Coronary artery (tissue), 2 donors: ENCODE results near the gene LHPP.
A peak's percentile ranks its signal among the peaks of the same experiment; 100 is the strongest.

Experiments used
- DNase-seq: peaks from one replicate; pipeline ENCODE4 v3.0.0-alpha.2; 2017; ENCODE audit warnings: low spot score
- H3K27ac ChIP-seq, 2 donors: fragments of 200-600 bp; sonication (generic); one replicate each; pipeline ENCODE4 v1.5.1; 2016 to 2019
- H3K4me3 ChIP-seq: fragments of 200-600 bp; sonication (generic); 2 replicates; pipeline ENCODE4 v1.5.1; 2016; ENCODE audit warnings: mild to moderate bottlenecking, moderate library complexity
- TF ChIP-seq, protein P1 (sequence below): fragments of 200-600 bp; sonication (generic); IDR thresholded peaks from one replicate; pipeline ENCODE4 v1.5.1; 2019; ENCODE audit warnings: antibody characterized with exemption

LHPP gene

DNA sequence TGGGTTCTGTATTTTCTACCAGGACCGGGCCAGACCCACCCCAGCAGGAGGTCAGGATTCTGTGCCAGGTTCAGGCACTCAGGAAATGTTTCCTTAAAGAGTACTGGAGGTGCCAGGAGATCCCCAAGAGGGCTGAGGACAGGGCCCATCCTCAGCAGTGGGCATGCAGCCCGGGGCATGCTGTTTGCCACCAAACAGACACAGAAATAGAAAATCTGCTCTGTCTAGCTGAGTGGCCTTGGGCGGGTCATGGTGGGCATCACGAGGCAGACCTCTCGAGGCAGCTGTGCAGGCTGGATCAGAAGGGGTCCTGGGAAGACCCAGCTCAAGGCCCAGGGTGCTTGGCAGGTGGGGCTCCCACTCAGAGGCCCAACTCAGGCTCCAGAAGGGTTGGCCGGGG, 177.6 kb downstream of the LHPP start:
- H3K27ac ChIP-seq, result no peak overlapping the region
- TF ChIP-seq, protein P1, sequence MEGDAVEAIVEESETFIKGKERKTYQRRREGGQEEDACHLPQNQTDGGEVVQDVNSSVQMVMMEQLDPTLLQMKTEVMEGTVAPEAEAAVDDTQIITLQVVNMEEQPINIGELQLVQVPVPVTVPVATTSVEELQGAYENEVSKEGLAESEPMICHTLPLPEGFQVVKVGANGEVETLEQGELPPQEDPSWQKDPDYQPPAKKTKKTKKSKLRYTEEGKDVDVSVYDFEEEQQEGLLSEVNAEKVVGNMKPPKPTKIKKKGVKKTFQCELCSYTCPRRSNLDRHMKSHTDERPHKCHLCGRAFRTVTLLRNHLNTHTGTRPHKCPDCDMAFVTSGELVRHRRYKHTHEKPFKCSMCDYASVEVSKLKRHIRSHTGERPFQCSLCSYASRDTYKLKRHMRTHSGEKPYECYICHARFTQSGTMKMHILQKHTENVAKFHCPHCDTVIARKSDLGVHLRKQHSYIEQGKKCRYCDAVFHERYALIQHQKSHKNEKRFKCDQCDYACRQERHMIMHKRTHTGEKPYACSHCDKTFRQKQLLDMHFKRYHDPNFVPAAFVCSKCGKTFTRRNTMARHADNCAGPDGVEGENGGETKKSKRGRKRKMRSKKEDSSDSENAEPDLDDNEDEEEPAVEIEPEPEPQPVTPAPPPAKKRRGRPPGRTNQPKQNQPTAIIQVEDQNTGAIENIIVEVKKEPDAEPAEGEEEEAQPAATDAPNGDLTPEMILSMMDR, result no peak
- DNase-seq, result no peak
- no peak overlapping the region for H3K4me3 ChIP-seq

GRCh38 chr10:124639646-124640045, 178.0 kb downstream of the LHPP start:
- no peak for DNase-seq
- TF ChIP-seq, protein P1, result no peak
- Histone ChIP-seq H3K27ac (no peak overlapping the region), H3K4me3 (no peak overlapping the region)

GRCh38 chr10:124640056-124640455, 178.4 kb downstream of the LHPP start:
- H3K27ac ChIP-seq, result no peak overlapping the region
- TF ChIP-seq, protein P1, result no peak
- no peak overlapping the region for H3K4me3 ChIP-seq
- DNase-seq, result no peak

DNA sequence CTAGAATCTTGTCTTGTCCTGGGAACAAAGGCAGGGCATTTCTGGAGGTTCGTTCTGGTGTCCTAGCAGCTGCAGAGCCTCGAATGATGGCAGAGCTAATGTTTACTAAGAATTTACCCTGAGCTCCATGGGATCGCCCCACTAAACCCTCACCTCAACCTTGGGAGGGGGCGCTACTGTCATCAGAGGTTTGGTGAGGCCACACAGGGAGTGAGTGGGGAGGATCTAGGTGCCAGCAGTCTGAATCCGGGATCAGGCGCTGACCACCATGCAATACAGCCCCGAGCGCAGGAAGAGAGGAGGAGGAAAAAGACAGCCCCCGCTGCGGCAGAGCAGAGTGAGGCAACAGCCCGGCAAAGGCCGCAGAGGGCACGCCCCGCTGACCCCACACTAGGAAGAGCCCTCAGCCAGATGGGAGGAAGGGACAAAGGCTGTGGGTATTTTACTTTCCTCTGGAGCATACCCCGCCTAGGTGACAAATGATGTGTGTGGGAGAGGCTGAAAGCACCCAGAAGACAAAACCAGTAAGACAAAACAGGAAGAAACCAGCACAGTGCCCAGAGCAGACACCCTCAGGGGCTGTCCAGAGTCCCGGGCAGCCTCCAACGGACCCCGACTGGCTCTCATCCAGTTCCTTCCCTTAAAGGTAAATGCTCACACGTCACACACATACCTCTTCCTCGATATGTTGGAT, 179.1 kb downstream of the LHPP start:
- TF ChIP-seq, protein P1, result no peak
- peak overlapping the region in 1 of 2 donors; percentile 76 for H3K27ac ChIP-seq
- DNase-seq, result no peak
- peak overlapping the region; percentile 11 for H3K4me3 ChIP-seq

DNA sequence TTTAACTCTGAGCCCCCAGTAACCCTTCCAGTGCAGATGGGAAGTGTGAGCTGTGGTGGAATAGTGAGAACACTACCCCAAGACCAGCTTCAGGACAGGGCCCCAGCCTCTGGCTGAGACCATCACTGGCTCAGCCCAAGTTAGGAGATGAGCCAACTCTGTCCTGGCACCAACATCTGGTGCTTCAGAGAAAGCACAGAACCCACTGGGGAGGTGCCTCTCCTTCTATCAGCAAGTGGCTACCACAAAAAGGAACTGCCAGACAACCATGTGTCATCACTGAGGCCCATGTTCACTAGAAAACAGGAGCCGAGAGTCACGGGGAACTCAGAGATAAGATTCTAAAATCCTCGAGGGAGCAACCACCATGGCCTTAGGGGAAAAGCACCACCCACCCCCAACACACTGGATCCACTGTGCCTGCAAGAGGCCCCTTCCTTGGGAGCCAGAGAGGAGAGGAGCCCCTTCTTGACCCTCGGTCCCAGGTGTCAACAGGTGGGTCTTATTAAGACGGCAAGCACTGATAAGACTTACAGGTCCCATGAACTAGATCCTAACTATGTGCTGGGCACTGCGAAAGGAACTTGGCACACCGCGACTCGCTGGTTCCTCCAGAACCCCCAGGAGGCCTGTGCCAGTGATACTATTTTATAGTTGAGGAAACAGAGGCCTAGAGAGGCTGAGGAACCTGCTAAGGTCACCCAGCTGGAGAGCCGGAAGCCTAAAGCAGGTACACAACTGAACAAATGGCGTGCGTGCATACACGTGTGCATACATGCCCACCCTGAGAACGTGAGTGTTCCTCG, 179.9 kb downstream of the LHPP start:
- Histone ChIP-seq H3K27ac (peak overlapping the region in 1 of 2 donors; percentile 76), H3K4me3 (peak overlapping the region; percentile 11)
- TF ChIP-seq, protein P1, result no peak
- DNase-seq, result no peak

GRCh38 chr10:124642088-124642710, 180.6 kb downstream of the LHPP start:
- peak overlapping the region in 1 of 2 donors; percentile 76 for H3K27ac ChIP-seq
- DNase-seq, result no peak
- TF ChIP-seq, protein P1, result no peak
- no peak overlapping the region for H3K4me3 ChIP-seq
